SK-N-SH treated with all-trans-retinoic acid at 6 μM for 48 hours (cell line): ENCODE measurements around the gene CD274.
"Not testable (repeated sequence)": the region's sequence is repeated elsewhere in the genome, so short reads cannot be mapped to it uniquely, and the experiment has no call there.

ENCODE experiments used
- ATAC-seq: fragments of 200-7000 bp; cut with Tn5 transposase; 3 replicates; pipeline ENCODE4 v1.9.1; 2020; ENCODE audit warnings: mild to moderate bottlenecking, moderate library complexity
- ARNTL ChIP-seq: fragments of 450-650 bp; formaldehyde crosslinking; IDR thresholded peaks from 2 replicates; pipeline ENCODE4 v1.5.0; 2020; ENCODE audit warnings: low read depth, mild to moderate bottlenecking, moderate library complexity, borderline replicate concordance
- BACH2 ChIP-seq: fragments of 250-450 bp; sonication (Bioruptor Pico); IDR thresholded peaks from 2 replicates; pipeline ENCODE4 v1.9.0; 2021; ENCODE audit warnings: mild to moderate bottlenecking, borderline replicate concordance
- CREB5 ChIP-seq: fragments of 250-450 bp; sonication (Bioruptor Pico); IDR thresholded peaks from 2 replicates; pipeline ENCODE4 v1.5.1; 2020; ENCODE audit warnings: low read depth, mild to moderate bottlenecking, moderate library complexity
- CSDC2 ChIP-seq: fragments of 250-450 bp; sonication (Bioruptor Pico); IDR thresholded peaks from 2 replicates; pipeline ENCODE4 v1.5.0; 2020; ENCODE audit warnings: mild to moderate bottlenecking, moderate library complexity
- CSRNP3 ChIP-seq: fragments of 250-450 bp; sonication (Bioruptor Pico); IDR thresholded peaks from 2 replicates; pipeline ENCODE4 v1.5.1; 2021; ENCODE audit warnings: mild to moderate bottlenecking, moderate library complexity
- ESRRG ChIP-seq: fragments of 250-450 bp; sonication (Bioruptor Pico); IDR thresholded peaks from 2 replicates; pipeline ENCODE4 v1.6.1; 2021; ENCODE audit warnings: mild to moderate bottlenecking
- GLIS3 ChIP-seq: fragments of 250-450 bp; sonication (Bioruptor Pico); IDR thresholded peaks from 2 replicates; pipeline ENCODE4 v1.5.0; 2020; ENCODE audit warnings: mild to moderate bottlenecking, moderate library complexity
- ISL1 ChIP-seq: fragments of 250-450 bp; sonication (Bioruptor Pico); IDR thresholded peaks from 2 replicates; pipeline ENCODE4 v2.1.2; 2022; ENCODE audit warnings: mild to moderate bottlenecking, moderate library complexity
- OSR1 ChIP-seq: fragments of 250-450 bp; sonication (Bioruptor Pico); IDR thresholded peaks from 2 replicates; pipeline ENCODE4 v1.8.0; 2022; ENCODE audit warnings: moderate library complexity, mild to moderate bottlenecking, inconsistent platforms
- POU6F1 ChIP-seq: fragments of 250-450 bp; sonication (Bioruptor Pico); IDR thresholded peaks from 2 replicates; pipeline ENCODE4 v1.8.0; 2021; ENCODE audit warnings: low read depth, mild to moderate bottlenecking, moderate library complexity, borderline replicate concordance
- PPARA ChIP-seq: fragments of 250-450 bp; sonication (Bioruptor Pico); IDR thresholded peaks from 2 replicates; pipeline ENCODE4 v1.5.0; 2020; ENCODE audit warnings: mild to moderate bottlenecking, borderline replicate concordance
- RARB ChIP-seq: fragments of 250-450 bp; sonication (Bioruptor Pico); IDR thresholded peaks from 2 replicates; pipeline ENCODE4 v1.8.0; 2021; ENCODE audit warnings: mild to moderate bottlenecking, moderate library complexity
- SNAI2 ChIP-seq: fragments of 250-450 bp; sonication (Bioruptor Pico); IDR thresholded peaks from 2 replicates; pipeline ENCODE4 v1.5.0; 2020; ENCODE audit warnings: mild to moderate bottlenecking, moderate library complexity
- TOX ChIP-seq: fragments of 250-450 bp; sonication (Bioruptor Pico); IDR thresholded peaks from 2 replicates; pipeline ENCODE4 v1.8.0; 2021; ENCODE audit warnings: mild to moderate bottlenecking, moderate library complexity, borderline replicate concordance
- ZC3H10 ChIP-seq: fragments of 250-450 bp; sonication (Bioruptor Pico); IDR thresholded peaks from 2 replicates; pipeline ENCODE4 v1.5.1; 2021; ENCODE audit warnings: mild to moderate bottlenecking, moderate library complexity
- ZFP3 ChIP-seq: fragments of 250-450 bp; sonication (Bioruptor Pico); IDR thresholded peaks from 2 replicates; pipeline ENCODE4 v1.5.0; 2020; ENCODE audit warnings: mild to moderate bottlenecking, moderate library complexity
- ZFP30 ChIP-seq: fragments of 450-650 bp; formaldehyde crosslinking; IDR thresholded peaks from 2 replicates; pipeline ENCODE4 v1.5.0; 2022; ENCODE audit warnings: mild to moderate bottlenecking, moderate library complexity
- ZNF565 ChIP-seq: fragments of 450-650 bp; formaldehyde crosslinking; conservative IDR thresholded peaks from 2 replicates; pipeline ENCODE4 v1.5.0; 2020; ENCODE audit warnings: low read depth, mild to moderate bottlenecking, moderate library complexity
- ZNF70 ChIP-seq: fragments of 450-650 bp; formaldehyde crosslinking; IDR thresholded peaks from 2 replicates; pipeline ENCODE4 v1.5.0; 2020; ENCODE audit warnings: mild to moderate bottlenecking, moderate library complexity
- ZNF8 ChIP-seq: fragments of 450-650 bp; formaldehyde crosslinking; IDR thresholded peaks from 2 replicates; pipeline ENCODE4 v1.5.0; 2020; ENCODE audit warnings: mild to moderate bottlenecking, moderate library complexity
- TF ChIP-seq, protein P1 (sequence below): fragments of 250-450 bp; sonication (Bioruptor Pico); IDR thresholded peaks from 2 replicates; pipeline ENCODE4 v1.5.0; 2020; ENCODE audit warnings: mild to moderate bottlenecking, moderate library complexity

The CD274 gene

DNA sequence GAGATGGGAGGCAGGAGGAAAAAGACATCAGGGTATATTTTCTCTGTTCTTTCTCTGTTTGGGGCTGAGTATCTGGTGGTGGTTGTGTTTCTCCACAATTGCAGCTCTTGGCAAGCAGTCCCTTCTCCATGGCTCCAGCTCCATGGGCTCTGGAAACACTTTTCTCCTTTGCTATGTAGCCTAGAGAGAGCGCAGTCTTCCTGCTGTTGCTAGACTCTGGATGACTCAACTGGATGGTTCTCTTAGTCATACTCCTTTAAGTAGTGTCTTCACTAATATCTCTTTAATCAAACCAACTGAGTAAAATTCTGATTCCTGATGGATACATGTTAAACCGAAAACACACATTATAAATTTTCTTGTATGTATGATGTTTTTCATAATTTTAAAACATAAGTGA lies 9.3 kb upstream of the CD274 start:
- ATAC-seq = peak; percentile 22; the same call in 1 of the 3 replicates
- TF ChIP-seq ZNF70 (no peak), ZFP30 (CRISPR knock-in tag) (no peak), GLIS3 (CRISPR knock-in tag) (no peak), ZNF8 (CRISPR knock-in tag) (no peak)

DNA sequence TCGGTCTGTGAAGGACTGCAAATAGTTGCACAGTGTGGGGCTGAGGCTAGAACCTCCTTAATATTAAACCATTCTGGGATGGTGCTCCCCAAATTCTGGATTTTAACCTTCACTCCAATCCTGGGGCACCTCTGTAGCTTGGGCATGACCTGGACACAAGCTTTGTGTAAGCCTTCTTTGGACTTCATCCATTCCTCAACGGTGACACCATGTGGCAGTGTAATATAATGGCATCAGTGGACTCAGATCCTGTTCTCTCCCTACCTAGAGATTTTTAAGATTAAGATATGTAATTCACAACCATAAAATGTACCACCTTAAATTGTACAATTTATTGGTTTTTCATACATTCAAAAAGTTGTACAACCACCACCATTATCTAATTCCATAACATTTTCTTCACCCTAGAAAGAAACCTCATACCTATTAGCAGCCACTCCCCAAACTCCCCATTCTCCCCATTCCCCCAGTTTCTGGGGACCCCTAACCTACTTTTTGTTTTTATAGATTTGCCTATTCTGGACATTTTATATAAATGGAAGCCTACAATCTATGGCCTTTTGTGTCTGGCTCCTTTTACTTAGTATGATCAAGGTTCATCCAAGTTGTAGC lies 7.8 kb upstream of the CD274 start:
- ATAC-seq = peak; percentile 33; the same call in 1 of the 3 replicates
- TF ChIP-seq ZNF8 (CRISPR knock-in tag) (no peak), SNAI2 (CRISPR knock-in tag) (no peak), PPARA (no peak), ZFP30 (CRISPR knock-in tag) (no peak), ARNTL (no peak), BACH2 (CRISPR knock-in tag) (no peak), ZNF565 (no peak), ESRRG (CRISPR knock-in tag) (no peak), ZC3H10 (CRISPR knock-in tag) (no peak), RARB (CRISPR knock-in tag) (no peak), ZFP3 (CRISPR knock-in tag) (no peak), CSRNP3 (CRISPR knock-in tag) (no peak), CREB5 (CRISPR knock-in tag) (no peak), POU6F1 (CRISPR knock-in tag) (no peak), ISL1 (CRISPR knock-in tag) (no peak), OSR1 (CRISPR knock-in tag) (no peak), GLIS3 (CRISPR knock-in tag) (no peak), CSDC2 (CRISPR knock-in tag) (no peak), TOX (no peak)
- TF ChIP-seq, protein P1, sequence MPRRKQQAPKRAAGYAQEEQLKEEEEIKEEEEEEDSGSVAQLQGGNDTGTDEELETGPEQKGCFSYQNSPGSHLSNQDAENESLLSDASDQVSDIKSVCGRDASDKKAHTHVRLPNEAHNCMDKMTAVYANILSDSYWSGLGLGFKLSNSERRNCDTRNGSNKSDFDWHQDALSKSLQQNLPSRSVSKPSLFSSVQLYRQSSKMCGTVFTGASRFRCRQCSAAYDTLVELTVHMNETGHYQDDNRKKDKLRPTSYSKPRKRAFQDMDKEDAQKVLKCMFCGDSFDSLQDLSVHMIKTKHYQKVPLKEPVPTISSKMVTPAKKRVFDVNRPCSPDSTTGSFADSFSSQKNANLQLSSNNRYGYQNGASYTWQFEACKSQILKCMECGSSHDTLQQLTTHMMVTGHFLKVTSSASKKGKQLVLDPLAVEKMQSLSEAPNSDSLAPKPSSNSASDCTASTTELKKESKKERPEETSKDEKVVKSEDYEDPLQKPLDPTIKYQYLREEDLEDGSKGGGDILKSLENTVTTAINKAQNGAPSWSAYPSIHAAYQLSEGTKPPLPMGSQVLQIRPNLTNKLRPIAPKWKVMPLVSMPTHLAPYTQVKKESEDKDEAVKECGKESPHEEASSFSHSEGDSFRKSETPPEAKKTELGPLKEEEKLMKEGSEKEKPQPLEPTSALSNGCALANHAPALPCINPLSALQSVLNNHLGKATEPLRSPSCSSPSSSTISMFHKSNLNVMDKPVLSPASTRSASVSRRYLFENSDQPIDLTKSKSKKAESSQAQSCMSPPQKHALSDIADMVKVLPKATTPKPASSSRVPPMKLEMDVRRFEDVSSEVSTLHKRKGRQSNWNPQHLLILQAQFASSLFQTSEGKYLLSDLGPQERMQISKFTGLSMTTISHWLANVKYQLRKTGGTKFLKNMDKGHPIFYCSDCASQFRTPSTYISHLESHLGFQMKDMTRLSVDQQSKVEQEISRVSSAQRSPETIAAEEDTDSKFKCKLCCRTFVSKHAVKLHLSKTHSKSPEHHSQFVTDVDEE (CRISPR knock-in tag) = no peak

DNA sequence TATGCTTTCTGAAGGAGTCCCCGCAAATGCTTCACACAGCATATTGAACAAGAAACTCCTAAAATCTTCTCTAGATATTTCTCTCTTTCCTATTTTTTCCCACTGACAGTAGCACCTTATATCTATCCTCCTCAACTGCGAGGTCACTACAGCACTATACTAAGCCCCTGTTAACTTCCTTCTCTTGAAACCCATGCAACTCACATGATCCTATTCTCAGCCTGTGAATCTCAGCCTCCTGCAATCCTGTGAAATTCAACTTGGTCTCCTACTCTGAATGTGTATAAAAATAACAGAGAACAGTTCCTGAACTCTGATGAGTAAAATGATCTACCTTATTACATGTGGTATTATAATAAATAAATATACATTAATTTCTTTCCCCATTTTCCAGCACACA lies 6.5 kb upstream of the CD274 start:
- ATAC-seq = no peak
- TF ChIP-seq ZNF8 (CRISPR knock-in tag) (no peak), CSRNP3 (CRISPR knock-in tag) (no peak)

DNA sequence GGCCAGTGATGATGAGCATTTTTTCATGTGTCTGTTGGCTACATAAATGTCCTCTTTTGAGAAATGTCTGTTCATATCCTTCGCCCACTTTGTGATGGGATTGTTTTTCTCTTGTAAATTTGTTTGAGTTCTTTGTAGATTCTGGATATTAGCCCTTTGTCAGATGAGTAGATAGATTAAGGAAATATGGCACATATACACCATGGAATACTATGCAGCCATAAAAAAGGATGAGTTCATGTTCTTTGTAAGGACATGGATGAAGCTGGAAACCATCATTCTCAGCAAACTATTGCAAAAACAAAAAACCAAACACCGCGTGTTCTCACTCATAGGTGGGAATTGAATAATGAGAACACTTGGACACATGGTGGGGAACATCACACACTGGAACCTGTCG lies 5.2 kb upstream of the CD274 start:
- not testable (repeated sequence) for ATAC-seq
